Amniotic epithelial cell (primary cell): Measurements from ENCODE around the gene SLC45A2.
"Not testable (repeated sequence)": the region's sequence is repeated elsewhere in the genome, so short reads cannot be mapped to it uniquely, and the experiment has no call there.

Experiments used
- DNase-seq: peaks from one replicate; pipeline ENCODE4 v3.0.0-alpha.2; 2010; ENCODE audit warnings: low read depth

Gene SLC45A2

DNA sequence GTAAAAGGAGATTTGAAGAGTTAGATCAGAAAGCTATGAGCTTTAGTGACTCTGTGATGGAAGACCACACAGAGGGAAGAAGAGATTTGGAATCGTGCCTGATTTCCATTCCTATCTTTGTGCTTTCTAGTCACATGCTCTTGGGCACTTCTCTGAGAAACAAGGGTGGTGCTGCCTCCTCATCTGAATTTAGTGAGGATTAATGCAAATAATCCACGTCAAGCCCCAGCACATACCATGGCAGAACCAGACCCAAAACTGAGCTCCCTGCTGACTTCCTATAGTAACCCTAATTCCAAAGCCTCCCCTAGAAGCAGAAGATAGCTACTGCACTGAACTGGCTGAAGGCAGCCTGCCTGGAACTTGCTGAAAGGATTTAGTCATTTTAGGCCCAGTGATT lies 17.7 kb downstream of the SLC45A2 start:
- DNase-seq: no peak

DNA sequence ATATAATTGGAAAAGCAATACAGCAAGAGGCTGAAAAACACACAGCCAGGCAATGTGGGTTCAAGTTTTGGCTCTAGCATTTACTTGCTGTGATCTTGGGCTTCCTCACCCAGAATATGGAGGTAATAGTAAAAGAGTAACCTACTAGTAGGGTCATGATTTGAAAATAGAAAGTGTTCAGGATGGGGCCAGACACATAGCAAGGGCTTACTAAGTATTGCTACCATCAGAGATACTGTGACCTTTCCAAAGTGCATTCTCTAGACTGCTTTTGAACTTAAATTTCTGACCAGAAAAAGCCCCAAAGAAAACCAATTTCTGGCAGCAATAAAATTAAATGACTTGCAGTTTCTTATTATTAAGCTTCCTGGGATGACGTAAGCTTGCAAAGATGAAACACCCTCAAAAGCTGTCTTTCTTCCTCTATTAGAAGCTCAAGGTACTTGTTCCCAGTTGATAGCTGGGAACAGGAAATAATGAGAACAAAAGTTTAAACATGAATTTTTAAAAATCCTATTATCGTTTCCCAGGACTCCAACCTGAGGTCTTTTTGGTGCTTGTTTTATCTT lies 20.3 kb downstream of the SLC45A2 start:
- no peak for DNase-seq

DNA sequence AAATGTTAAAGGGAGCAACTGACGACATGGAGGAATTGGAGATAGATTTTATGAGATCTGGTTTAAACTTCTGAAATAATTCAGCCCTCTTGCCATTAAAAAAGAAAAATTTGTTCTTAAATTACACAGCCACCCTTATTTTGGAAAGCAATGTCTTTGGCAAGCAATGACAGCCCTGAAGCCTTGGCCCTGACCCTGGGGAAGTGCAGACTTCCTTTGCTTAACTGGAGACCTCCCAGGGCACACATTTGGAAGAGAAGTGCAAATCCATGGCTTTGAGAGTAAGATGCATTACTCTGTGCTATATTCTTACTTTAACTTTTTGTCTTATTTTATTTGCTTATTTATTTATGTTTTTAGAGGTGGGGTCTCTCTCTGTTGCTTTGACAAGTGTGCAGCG lies 26.3 kb downstream of the SLC45A2 start:
- no peak for DNase-seq

DNA sequence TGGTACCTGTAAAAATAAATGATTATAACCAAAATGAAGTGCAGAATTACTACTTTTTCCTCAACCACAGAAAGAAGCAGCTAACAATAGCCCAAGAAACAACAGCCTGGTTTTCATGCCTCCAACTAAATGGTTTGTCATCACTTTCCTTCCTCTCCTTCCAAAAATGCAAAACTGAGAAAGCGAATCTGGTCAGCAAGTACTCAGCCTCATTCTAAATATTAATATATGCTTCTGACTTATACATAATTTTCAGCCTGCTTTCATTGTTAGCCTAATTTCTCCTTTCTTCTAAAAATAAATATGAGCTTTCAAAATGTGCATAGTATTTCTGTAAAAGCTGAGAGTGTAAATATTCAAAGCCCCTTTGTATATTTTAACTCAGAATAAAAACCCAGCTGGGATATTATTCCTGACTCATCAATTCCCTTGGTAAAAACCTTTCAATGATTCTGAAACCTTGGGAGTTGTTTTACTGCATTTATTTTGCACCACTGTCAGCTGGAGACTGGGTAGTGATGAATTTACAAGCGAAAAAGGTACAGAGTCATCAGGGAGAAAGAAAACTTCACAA lies 26.8 kb downstream of the SLC45A2 start:
- no peak for DNase-seq

DNA sequence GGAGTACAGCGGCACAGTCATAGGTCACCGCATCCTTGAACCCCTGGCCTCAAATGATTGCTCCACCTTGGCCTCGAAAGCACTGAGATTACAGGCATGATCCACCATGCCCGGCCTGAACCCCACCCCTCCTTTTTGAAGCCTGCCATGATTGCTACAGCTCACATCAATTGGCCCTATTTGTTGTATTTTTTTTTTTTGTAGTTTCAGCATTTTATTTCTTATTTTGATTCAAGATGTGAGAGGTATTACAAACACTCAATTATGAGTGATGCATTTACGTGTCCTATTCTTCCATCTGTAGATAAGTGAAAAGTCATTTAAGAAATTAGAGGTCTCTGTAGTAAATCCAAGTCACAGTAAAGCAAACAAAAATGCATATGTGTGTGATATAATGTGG lies 32.3 kb downstream of the SLC45A2 start:
- DNase-seq: not testable (repeated sequence)

DNA sequence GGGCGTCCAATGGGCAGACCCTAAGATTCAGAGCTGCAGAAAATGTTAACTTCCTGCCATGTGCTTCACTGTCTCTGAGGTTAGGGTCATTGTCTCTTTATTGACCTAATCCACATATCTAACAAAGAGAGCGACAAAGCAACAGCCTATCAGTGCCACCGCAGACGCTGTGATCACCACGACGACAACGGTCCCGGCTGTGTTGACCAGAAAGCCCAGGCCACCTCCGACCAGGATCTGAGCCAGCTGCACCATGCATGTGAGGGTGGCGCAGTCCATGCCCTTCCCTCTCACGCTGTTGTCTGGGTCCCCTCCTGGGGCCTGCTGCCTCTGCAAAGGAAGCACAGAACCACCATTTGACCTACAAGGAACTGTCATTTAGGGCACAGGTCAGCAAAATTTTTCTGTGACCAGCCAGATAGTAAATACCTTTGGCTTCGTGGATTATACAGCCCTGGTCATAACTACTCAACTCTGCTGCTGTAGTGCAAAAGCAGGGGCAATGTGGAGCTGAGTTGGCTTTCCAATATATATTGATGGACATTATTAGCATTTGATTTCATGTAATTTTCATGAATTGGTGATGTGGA lies 39.9 kb downstream of the SLC45A2 start:
- no peak for DNase-seq

DNA sequence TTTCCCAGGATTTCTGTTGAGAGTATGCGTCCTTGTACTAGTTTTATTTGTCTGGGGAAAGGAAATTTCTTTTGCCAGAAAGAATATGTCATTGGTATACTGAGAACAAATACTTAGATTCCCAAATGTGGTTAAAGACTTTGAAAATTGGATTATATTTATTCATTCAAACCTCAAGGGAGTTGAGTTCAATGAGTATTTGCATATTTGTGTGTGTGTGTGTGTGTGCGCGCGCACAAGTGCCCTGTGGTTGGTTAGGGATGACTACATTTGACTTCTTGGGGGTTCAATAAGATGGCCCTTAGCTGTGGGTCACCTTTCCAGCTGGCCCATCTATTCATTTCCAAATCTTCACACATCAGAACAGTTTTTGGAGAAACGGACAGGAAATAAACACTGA lies 43.4 kb downstream of the SLC45A2 start:
- DNase-seq: no peak

DNA sequence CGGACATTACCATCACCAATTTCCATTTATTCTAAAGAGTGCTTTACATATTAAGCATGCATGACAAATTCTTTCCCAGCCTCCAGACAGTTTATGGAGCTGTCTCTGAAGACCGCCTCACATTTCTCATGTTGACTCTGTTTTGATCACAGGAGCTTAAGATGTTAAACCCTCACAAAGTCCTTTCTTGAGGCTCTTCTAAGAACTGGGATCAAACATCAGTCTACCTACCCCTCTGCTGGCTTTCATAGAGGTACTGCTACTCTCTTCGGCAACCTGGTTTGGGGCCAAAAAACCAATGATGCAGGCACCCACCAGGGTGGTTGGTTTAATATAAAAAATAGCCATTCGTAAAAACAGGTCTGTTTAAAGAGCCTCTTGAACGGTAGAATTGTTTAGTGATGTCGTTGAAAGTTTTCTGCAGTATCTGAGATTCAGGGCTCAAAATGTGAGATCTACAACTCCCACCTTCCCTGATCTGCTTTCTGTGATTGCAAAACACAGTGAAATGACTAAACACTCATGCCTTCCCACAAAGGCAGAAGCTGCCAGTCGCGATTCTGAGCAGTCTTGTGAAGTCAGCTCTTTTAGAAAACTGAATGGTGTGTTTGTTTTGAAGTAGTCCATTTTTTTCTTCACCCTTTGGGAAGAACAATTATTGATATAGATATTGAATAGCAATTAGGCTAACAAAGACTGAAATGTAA lies 44.8 kb downstream of the SLC45A2 start:
- peak; percentile 83 for DNase-seq

DNA sequence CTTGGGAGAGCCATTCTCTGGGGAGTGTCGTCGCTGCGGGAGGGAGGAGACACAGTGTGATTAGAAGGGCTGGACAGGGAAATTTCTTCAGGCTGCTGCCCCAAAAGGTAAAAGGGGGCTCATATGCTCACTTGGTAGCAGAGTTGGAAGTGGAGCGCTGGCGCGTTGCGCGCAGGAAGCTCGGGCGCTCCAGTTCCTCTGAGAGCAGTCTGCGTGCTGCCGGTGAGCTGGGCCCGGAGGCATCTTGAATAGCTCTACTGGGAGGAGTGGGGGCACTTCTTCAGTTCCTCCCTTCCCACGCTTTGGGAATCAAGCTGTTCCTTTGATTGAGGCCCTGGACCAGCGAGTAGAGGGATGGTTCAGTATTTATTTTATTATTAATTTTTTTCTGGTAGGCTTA lies 45.6 kb downstream of the SLC45A2 start:
- DNase-seq: no peak

DNA sequence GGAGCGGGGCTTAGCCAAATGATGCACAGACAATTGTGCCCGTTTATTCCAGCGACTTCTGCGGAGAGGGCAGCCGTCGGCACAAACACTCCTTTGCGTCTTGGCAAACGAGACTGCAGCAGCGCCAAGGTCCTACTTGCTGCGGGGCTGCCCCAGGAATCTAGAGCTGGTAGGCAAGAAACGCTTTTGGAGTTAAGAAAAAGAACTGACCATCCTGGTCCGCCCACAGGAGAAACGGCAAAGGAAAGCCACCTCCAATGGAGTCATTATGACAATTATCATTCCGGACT lies 46.0 kb downstream of the SLC45A2 start:
- DNase-seq: no peak

DNA sequence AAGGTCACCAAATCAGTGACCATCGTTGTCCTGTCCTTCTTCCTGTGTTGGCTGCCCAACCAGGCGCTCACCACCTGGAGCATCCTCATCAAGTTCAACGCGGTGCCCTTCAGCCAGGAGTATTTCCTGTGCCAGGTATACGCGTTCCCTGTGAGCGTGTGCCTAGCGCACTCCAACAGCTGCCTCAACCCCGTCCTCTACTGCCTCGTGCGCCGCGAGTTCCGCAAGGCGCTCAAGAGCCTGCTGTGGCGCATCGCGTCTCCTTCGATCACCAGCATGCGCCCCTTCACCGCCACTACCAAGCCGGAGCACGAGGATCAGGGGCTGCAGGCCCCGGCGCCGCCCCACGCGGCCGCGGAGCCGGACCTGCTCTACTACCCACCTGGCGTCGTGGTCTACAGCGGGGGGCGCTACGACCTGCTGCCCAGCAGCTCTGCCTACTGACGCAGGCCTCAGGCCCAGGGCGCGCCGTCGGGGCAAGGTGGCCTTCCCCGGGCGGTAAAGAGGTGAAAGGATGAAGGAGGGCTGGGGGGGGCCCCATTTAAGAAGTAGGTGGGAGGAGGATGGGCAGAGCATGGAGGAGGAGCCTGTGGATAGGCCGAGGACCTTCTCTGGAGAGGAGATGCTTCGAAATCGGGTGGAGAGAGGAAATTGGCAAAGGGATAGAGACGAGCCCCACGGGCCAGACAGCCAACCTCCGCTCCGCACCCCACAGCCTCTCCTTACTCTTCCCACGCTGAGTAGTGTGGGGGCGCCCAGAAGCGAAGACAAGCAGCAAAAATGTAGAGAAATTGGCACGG lies 46.6 kb downstream of the SLC45A2 start:
- DNase-seq: no peak

DNA sequence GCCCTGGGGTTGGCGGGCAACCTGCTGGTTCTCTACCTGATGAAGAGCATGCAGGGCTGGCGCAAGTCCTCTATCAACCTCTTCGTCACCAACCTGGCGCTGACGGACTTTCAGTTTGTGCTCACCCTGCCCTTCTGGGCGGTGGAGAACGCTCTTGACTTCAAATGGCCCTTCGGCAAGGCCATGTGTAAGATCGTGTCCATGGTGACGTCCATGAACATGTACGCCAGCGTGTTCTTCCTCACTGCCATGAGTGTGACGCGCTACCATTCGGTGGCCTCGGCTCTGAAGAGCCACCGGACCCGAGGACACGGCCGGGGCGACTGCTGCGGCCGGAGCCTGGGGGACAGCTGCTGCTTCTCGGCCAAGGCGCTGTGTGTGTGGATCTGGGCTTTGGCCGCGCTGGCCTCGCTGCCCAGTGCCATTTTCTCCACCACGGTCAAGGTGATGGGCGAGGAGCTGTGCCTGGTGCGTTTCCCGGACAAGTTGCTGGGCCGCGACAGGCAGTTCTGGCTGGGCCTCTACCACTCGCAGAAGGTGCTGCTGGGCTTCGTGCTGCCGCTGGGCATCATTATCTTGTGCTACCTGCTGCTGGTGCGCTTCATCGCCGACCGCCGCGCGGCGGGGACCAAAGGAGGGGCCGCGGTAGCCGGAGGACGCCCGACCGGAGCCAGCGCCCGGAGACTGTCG lies 47.3 kb downstream of the SLC45A2 start:
- DNase-seq: no peak

DNA sequence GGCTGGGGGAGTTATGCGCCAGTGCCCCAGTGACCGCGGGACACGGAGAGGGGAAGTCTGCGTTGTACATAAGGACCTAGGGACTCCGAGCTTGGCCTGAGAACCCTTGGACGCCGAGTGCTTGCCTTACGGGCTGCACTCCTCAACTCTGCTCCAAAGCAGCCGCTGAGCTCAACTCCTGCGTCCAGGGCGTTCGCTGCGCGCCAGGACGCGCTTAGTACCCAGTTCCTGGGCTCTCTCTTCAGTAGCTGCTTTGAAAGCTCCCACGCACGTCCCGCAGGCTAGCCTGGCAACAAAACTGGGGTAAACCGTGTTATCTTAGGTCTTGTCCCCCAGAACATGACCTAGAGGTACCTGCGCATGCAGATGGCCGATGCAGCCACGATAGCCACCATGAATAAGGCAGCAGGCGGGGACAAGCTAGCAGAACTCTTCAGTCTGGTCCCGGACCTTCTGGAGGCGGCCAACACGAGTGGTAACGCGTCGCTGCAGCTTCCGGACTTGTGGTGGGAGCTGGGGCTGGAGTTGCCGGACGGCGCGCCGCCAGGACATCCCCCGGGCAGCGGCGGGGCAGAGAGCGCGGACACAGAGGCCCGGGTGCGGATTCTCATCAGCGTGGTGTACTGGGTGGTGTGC lies 48.0 kb downstream of the SLC45A2 start, which contains the start of gene RXFP3:
Gene RXFP3 (plus strand): TSS at position 6 of the 636 bp plus-strand sequence. CDS start 355 bp downstream, at position 361.
- DNase-seq: peak; percentile 47

DNA sequence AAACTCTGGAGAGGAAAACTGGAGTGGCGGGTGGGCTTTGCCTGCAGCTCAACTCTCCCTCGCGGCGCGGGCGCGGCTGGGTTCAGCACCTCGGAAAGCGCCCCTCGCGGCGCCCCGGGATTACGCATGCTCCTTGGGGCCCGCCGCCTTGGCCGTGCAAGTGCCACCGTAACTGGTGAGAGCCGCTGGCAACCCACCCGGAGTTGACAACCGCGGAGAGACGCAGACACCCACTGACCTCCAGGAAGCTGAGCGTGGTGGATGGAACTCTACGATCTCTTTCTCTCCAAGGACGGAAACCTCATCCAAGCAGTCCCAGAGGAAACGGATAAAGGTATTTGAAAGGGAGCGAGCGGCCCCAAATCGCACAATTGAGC lies 48.5 kb downstream of the SLC45A2 start:
- DNase-seq: peak; percentile 54

DNA sequence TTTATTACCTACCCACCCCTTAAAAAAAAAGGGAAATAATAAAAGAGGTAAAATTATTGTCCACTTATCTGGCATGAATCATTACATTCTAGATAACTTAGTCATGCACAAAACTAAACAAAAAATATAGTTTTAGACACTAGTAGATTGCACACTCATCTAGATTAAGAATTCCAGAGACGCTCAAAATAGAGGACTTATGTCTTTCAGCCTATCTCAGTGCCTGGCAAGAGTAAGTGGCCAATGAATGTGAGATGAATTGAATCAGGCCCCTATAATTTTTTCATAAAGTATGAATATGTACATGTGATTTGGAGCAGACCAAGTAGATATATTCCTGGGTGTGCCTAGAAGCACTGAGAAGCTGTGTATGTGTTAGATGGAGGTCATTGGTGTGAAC lies 50.3 kb downstream of the SLC45A2 start:
- DNase-seq: peak; percentile 27

DNA sequence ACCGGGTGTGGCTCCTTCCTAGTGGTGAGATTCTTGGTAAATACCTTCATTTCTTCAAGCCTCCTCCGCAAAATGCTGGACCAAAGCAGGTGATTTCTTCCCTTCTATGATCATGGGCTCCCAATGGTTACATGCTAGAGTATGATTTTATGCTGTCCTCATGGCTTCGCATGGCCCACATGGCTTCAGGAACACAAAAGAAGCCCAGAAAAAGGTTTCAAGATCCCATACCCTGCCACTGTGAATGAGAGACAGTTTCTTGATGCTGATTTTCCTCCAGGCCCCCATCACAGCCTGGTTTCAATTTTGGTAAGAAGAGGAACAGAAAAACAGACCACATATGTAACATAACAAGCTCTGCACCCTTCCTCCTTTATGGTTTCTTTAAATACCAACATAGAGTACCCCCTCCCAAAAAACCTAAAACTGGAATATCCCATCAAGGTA lies 50.7 kb downstream of the SLC45A2 start:
- DNase-seq: no peak

DNA sequence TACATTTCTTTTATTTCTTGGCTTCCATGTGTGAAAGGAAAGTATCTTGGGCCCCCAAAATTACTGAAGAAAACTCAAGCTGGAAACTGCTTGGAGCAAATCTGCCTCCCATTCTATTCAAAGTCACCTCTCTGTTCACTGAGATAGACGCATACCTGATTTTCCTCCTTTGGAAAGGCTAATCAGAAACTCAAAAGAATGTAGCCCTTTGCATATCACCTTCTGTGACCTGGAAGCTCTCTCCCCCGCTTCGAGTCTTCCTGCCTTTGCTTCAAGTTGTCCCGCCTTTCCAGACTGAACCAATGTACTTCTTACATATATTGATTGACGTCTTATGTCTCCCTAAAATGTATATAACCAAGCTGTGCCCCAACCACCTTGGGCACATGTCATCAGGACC lies 53.4 kb downstream of the SLC45A2 start:
- DNase-seq: no peak

DNA sequence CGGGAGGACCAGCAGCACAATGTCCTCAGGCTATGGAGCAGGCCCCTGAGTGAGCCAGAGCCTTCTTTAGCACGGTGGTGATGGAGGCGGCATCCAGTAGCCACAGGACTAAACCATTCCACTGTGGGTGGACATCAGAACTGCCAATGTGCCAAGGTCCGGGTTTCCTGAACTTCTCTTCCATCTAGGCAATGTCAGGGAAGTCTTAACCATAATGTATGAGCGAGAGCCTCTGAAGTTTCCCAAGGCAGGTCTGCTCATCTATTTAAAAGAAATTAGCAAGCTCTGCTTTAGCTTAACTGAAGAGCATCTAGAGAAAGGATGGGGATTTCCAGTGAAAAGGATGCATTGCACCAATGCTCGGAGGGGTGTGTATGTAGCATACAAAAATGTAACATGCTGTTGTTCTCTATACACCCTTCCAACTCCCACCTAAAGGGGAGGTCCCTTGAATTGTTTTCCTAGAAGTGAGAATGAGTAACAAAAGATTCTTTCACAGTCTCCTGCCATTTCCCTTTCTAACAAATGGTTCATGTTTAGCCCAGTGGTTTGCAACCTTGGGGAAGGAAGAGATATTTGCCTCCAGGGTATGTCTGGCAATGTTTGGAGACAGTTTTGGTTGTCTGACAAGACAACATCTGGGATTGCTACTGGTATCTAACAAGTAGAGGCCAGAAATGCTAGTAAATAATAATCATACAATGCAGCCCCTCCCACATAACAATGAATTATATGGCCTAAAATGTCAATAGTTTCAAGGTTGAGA lies 54.4 kb downstream of the SLC45A2 start:
- no peak for DNase-seq

DNA sequence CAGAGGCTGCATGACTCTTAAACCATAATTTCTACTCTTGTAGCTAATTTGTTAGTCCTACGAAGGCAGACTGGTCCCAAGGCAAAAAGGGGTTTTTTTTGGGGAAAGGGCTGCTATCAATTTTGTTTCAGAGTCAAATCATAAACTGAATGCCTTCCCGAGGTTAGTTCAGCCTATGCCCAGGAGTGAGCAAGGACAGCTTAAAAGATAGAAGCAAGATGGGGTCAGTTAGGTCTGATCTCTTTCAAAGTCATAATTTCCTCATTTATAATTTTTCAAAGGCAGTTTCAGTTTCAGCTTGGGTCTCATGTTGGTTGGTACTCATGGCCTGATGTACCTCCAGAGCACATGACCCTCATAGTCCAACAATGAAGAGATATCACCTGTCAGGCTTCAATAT lies 56.2 kb downstream of the SLC45A2 start:
- no peak for DNase-seq

DNA sequence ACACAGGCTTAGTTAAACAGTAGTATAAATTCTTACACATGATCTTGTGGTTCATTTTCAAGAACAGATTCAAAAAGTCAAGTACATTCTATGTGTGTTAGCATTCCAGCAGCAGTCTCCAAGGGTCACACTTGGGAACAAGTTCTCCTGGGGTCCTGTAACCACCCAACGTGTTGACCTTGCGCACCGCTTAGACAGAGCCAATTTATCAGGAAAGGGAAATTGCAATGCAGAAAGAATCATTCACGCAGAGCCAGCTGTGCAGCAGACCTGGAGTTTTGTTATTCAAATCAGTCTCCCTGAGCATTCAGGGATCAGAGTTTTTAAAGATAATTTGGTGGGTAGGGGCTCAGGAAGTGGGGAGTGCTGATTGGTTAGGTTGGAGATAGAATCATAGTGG lies 56.8 kb downstream of the SLC45A2 start:
- DNase-seq: no peak

DNA sequence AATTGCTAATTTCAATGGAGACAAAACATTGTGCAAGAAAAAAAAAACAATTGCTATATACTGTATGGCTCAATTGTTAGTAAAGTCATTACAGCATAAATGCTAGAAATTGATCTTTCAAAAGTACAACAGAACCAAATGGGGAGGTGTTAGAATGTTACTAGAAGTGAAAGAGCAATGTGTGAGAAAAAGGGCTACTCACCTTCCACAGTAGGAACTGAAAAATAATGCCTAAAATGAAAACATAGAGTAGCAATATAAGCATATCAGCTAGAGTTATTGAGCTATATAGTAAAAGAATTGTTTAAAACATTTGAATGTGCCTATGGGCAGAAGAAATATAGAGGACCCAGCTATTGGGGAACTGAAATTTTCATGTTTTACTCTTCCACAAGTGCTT lies 59.2 kb downstream of the SLC45A2 start:
- no peak for DNase-seq
